HFFc6 (cell line): ENCODE measurements around the gene PMPCA. TPM values are rescaled to one million over a fixed set of nuclear protein-coding genes. Genes with fewer than 3 reads are reported as not detected.

Experiments used
- DNase-seq: peaks from one replicate; pipeline ENCODE4 v3.0.0-alpha.2; 2018
- H3K27ac Mint-ChIP-seq: 2 replicates; pipeline ENCODE4 v1.8.0; 2020; ENCODE audit warnings: mild to moderate bottlenecking, mixed read lengths
- H3K27me3 Mint-ChIP-seq: 2 replicates; pipeline ENCODE4 v1.8.0; 2021; ENCODE audit warnings: mild to moderate bottlenecking, moderate library complexity, mixed read lengths; ENCODE audit not compliant: insufficient read depth
- H3K36me3 Mint-ChIP-seq: 2 replicates; pipeline ENCODE4 v1.8.0; 2021; ENCODE audit warnings: low read depth, mixed read lengths
- H3K4me1 Mint-ChIP-seq: 2 replicates; pipeline ENCODE4 v1.8.0; 2020; ENCODE audit warnings: low read depth, mixed read lengths
- H3K4me3 Mint-ChIP-seq: 2 replicates; pipeline ENCODE4 v1.8.0; 2020; ENCODE audit warnings: mild to moderate bottlenecking, moderate library complexity, mixed read lengths
- H3K9me3 Mint-ChIP-seq: 2 replicates; pipeline ENCODE4 v1.8.0; 2020; ENCODE audit warnings: mild to moderate bottlenecking, mixed read lengths
- CTCF ChIP-seq: fragments of 200-600 bp; sonication (generic); IDR thresholded peaks from 2 replicates; pipeline ENCODE4 v1.5.0; 2021; ENCODE audit warnings: antibody characterized with exemption, mild to moderate bottlenecking
- total RNA-seq, 6 experiments: library from RNA; stranded (reverse); fragmentation: NEBNext Ultra II Directional; extraction: Animal tissue kit (Norgen Biotek cat#: 25700); gene quantifications; 2 replicates in 1 of 6; 3 replicates in 5 of 6; pipeline ENCODE4 v1.2.3, GENCODE V29; 2021

Gene PMPCA
- total RNA-seq, 6 experiments from 2014 or later, result 69.1 to 81.0 (median 75.9) TPM

- Mint-ChIP-seq H3K27ac (no peak overlapping the region), H3K27me3 (no peaks in the 10 kb centered on the region; the same call in none of the 2 replicates), H3K9me3 (no peaks in the 10 kb centered on the region), H3K4me1 (no peaks in the 10 kb centered on the region), H3K36me3 (peaks cover 17% of the 10 kb centered on the region), H3K4me3 (no peak overlapping the region)
- no peak for DNase-seq
- TF ChIP-seq CTCF, result no peak
These were observed 25.4 kb upstream of the PMPCA start for GRCh38 chr9:136385015-136385414.

GRCh38 chr9:136386018-136386417 is 24.4 kb upstream of the PMPCA start:
- Mint-ChIP-seq H3K4me1 (no peaks in the 10 kb centered on the region), H3K9me3 (no peaks in the 10 kb centered on the region), H3K4me3 (no peak overlapping the region), H3K27ac (no peak overlapping the region), H3K36me3 (peaks cover 18% of the 10 kb centered on the region), H3K27me3 (no peaks in the 10 kb centered on the region; the same call in none of the 2 replicates)
- TF ChIP-seq CTCF, result no peak
- no peak for DNase-seq

GRCh38 chr9:136387217-136387616 is 23.2 kb upstream of the PMPCA start:
- Mint-ChIP-seq H3K4me3 (no peak overlapping the region), H3K27me3 (no peaks in the 10 kb centered on the region; the same call in 1 of the 2 replicates), H3K27ac (no peak overlapping the region), H3K4me1 (no peaks in the 10 kb centered on the region), H3K36me3 (peaks cover 29% of the 10 kb centered on the region), H3K9me3 (no peaks in the 10 kb centered on the region)
- DNase-seq, result no peak
- no peak for TF ChIP-seq CTCF

GRCh38 chr9:136389396-136389795 is 21.1 kb upstream of the PMPCA start:
- TF ChIP-seq CTCF, result no peak
- Mint-ChIP-seq H3K36me3 (peaks cover 29% of the 10 kb centered on the region), H3K4me3 (no peak overlapping the region), H3K27me3 (peaks cover 2% of the 10 kb centered on the region; the same call in 1 of the 2 replicates), H3K9me3 (no peaks in the 10 kb centered on the region), H3K27ac (no peak overlapping the region), H3K4me1 (no peaks in the 10 kb centered on the region)
- no peak for DNase-seq

- Mint-ChIP-seq H3K4me3 (no peak overlapping the region), H3K27ac (no peak overlapping the region), H3K4me1 (no peaks in the 10 kb centered on the region), H3K9me3 (no peaks in the 10 kb centered on the region), H3K27me3 (peaks cover 2% of the 10 kb centered on the region; the same call in 1 of the 2 replicates), H3K36me3 (peaks cover 26% of the 10 kb centered on the region)
- no peak for TF ChIP-seq CTCF
- DNase-seq, result no peak
These were observed 18.5 kb upstream of the PMPCA start for GRCh38 chr9:136391737-136392537.
